KOPT-K1 (cell line): ENCODE results near the gene PTPRT.

Experiments
- H3K27ac ChIP-seq: fragments of 200-600 bp; sonication (generic); 2 replicates; pipeline ENCODE4 v1.5.1; 2016; ENCODE audit warnings: antibody characterized with exemption, mild to moderate bottlenecking, low read depth, low read length; ENCODE audit not compliant: poor library complexity, severe bottlenecking
- H3K36me3 ChIP-seq: fragments of 200-600 bp; sonication (generic); 2 replicates; pipeline ENCODE4 v1.5.1; 2017; ENCODE audit warnings: antibody characterized with exemption, mild to moderate bottlenecking, low read length, moderate library complexity; ENCODE audit not compliant: insufficient read depth
- H3K9me3 ChIP-seq: fragments of 200-600 bp; sonication (generic); 2 replicates; pipeline ENCODE4 v1.5.1; 2017; ENCODE audit warnings: antibody characterized with exemption, low read length, mild to moderate bottlenecking; ENCODE audit not compliant: insufficient read depth, poor library complexity, severe bottlenecking

The PTPRT gene

GRCh38 chr20:42441864-42442331 lies 747.8 kb downstream of the PTPRT start:
- Histone ChIP-seq H3K9me3 (no peaks in the 10 kb centered on the region), H3K36me3 (no peaks in the 10 kb centered on the region), H3K27ac (no peak overlapping the region)

DNA sequence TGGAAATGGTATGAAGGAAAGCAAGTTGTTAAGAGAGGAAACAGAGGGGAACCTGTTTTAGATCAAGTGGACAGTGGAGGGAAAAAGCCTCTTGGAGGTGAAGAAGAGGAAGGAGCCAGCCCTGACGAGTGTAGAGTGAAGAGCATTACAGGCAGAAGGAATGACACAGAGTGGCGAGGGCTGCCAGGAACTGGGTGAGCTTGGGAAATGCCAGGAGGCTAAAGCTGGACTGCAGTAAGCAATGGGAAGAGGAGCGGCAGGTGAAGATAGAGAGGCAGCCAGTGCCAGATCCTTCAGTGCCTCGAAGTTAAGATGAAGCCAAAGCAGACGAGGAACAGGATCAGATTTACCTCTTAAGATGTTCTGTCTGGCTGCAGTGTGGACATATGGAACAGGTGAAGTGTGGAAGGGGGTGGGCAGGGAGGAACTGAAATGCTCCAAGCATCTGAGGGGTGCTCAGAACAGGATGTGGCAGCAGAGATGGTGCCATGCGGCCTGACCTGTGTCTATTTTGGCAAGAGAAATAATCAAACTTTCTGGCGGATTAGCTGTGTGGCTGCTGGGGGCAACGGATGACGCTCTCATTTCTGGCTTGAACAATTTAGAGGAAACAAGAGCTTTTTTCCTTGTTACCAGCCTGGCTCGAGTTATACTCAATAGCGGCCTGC lies 748.4 kb downstream of the PTPRT start:
- no peaks in the 10 kb centered on the region for H3K36me3 ChIP-seq
- no peak overlapping the region for H3K27ac ChIP-seq
- H3K9me3 ChIP-seq = no peaks in the 10 kb centered on the region

DNA sequence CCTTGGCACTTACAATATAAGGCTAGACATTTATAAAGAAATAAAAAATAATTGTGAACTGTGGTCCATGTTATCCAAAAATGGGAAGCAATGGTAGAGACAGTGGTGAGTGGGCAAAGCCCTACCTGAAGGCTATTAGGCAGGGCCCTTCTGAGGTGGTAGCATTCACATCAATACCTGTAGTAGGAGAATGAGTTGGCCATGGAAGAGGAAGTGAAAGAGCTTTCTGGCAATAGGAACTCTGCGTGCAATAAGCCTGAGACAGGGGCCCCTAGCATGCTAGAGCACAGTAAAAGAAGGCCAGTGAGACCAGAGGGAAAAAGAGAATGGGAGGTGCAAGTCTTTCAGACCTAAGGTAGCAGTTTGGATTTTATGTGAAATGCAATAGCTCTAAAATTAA lies 754.5 kb downstream of the PTPRT start:
- no peaks in the 10 kb centered on the region for H3K36me3 ChIP-seq
- no peaks in the 10 kb centered on the region for H3K9me3 ChIP-seq
- H3K27ac ChIP-seq = no peak overlapping the region

DNA sequence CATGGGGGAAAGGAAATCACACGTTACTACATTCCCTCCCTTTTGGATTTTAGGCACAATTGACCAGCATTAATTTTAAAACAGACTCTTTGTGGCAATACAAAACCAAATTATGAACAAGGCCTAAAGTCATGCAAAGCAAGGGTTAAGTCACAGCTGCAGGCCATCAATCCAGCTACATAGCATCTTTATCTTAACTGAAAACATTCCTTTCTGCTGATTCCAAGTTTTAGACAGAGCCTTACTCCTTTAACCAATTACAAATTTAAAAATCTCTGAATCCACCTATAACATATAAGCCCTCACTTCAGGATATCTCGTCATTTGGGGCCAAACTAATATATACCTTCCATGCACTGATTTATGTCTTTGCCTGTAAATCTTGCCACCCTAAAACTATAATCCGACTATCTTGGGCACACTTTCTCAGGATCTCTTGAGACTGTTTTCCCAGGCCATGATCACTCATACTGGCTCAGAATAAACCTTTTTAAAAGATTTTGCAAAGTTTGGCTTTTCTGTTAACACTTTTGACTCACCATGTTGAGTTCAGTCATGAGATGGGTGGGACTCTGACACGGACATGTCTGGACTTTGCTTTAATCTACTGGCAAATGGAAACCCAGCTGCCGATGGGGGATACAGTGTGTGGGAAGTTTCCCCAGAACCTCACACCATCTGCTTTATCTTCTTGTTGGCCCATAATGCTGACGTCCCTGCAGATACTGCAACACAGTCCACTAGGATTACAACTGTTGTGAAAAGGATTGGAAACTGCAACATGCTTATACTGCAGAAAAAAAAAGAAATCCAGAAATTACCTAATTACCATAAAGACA lies 757.0 kb downstream of the PTPRT start:
- no peaks in the 10 kb centered on the region for H3K9me3 ChIP-seq
- H3K27ac ChIP-seq = no peak overlapping the region

GRCh38 chr20:42430598-42430997 lies 759.1 kb downstream of the PTPRT start:
- H3K36me3 ChIP-seq = no peaks in the 10 kb centered on the region
- H3K27ac ChIP-seq = no peak overlapping the region
- H3K9me3 ChIP-seq = no peaks in the 10 kb centered on the region

More for the DNA sequence above, 757.0 kb downstream of the PTPRT start:
- no peaks in the 10 kb centered on the region for H3K36me3 ChIP-seq

DNA sequence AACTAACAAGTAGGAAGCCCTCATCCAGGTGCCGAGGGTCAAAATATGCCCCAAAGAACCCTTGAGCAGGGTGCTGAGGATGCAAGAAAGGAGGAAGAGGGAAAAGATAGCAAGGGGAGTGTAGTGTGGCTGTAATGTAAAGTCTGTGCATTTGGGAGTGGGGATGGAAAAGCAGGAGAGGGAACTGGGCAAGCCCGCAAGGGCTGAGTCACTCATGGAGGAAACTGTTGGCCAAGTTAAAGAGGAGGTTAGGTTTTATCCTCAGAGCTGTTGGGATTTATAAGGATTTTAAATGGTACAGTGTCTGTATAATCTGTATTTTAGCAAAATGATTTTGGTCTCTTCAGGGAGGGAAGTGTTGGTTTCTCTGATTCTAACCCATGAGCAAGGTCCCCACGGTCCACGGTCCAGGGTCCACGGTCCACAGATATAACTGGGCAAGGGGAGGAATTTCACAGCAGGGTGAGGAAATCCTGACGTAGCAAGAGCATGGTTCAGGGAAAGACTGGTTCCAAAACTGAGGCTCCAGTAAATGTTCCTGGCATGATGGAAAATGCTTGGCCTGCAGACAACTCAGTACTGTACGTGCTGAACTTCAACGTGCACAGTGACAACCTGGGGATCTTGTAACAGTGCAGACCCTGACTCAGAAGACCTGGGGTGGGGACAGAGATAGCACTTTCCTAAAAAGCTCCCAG lies 759.8 kb downstream of the PTPRT start:
- no peak overlapping the region for H3K27ac ChIP-seq
- no peaks in the 10 kb centered on the region for H3K36me3 ChIP-seq
- H3K9me3 ChIP-seq = no peaks in the 10 kb centered on the region

GRCh38 chr20:42419814-42420532 lies 769.7 kb downstream of the PTPRT start:
- Histone ChIP-seq H3K9me3 (no peaks in the 10 kb centered on the region), H3K36me3 (no peaks in the 10 kb centered on the region), H3K27ac (no peak overlapping the region)

DNA sequence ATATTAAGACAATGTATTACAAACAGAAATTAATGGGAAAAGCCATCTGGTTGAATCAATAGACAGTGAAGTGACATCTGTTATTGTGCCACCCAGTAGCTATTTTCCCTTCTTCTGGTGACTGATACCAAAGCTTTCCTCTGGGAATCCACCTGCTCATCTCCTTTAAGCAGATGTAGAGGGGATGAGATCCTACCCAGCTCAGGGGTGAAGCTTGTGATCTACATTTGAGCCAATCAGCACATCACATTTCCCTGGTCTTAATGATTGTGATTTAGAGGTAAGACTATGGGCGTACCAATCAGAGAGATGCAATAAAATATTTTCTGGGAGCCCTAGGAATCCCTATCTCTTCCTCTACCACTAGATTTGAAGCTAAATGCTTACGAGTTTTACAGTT lies 782.9 kb downstream of the PTPRT start:
- H3K9me3 ChIP-seq = no peaks in the 10 kb centered on the region
- no peak overlapping the region for H3K27ac ChIP-seq

DNA sequence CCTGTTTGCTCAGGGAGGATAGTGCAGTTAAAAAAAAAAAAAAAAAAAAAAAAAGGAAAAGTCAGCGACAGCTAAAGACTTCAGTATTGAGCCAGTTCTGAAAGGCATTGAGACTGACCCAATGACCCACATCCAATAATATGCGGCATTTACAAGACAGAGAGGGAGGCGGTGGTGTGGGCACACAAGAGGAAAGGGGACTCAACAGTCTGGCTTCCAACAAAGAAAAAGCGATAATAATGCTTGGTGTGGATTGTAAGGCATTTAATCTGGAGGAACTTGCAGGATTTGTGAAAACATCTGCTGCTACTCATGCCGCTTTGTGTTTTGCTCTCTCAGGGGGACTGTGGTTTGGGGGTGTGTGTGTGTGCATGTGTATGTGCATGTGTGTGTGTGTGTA lies 787.3 kb downstream of the PTPRT start:
- H3K9me3 ChIP-seq = no peaks in the 10 kb centered on the region
- H3K36me3 ChIP-seq = no peaks in the 10 kb centered on the region
- H3K27ac ChIP-seq = no peak overlapping the region

More for the DNA sequence above, 782.9 kb downstream of the PTPRT start:
- H3K36me3 ChIP-seq = no peaks in the 10 kb centered on the region

DNA sequence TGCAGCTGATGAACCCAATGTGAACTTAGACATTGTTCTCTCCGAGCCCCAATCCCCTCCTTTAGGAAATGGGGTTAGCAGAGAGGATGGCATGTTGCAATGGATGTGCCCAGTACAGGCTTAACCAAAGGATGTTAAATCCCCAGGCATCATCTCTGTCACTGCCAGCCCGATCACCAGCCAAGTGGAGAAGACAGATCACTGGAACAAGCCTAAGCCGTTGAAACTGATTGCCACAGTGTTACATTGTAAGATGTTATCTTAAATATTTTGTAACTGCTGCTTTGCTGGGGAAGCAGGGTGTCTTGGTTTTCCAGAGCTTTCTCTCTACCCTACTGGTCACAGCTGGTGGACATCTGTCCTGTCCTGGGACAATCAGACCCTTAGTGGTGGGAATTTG lies 788.1 kb downstream of the PTPRT start:
- H3K9me3 ChIP-seq = no peaks in the 10 kb centered on the region
- H3K27ac ChIP-seq = no peak overlapping the region
- no peaks in the 10 kb centered on the region for H3K36me3 ChIP-seq

DNA sequence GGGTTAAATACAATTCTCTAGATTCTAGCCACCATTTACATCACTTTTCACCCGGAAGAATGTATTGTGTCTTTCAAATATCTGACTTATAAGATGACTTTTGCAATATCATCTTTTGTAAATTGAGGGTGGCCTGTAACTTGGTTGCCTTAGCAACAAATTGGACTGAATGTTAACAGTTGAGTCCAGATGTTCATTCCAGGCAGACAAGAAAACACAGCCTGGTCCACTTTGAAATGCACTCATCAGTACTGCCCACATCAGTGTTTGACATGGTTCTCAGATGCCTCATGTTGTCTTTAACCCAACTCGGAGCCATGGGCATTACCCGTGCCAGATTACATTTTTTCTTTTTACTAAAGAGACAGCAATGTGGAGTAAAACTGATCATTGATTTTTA lies 789.9 kb downstream of the PTPRT start:
- H3K27ac ChIP-seq = no peak overlapping the region
- H3K9me3 ChIP-seq = no peaks in the 10 kb centered on the region
- H3K36me3 ChIP-seq = no peaks in the 10 kb centered on the region

GRCh38 chr20:42392442-42392841 lies 797.3 kb downstream of the PTPRT start:
- Histone ChIP-seq H3K9me3 (no peaks in the 10 kb centered on the region), H3K36me3 (no peaks in the 10 kb centered on the region), H3K27ac (no peak overlapping the region)

GRCh38 chr20:42391807-42392206 lies 797.9 kb downstream of the PTPRT start:
- Histone ChIP-seq H3K36me3 (no peaks in the 10 kb centered on the region), H3K9me3 (no peaks in the 10 kb centered on the region), H3K27ac (no peak overlapping the region)

DNA sequence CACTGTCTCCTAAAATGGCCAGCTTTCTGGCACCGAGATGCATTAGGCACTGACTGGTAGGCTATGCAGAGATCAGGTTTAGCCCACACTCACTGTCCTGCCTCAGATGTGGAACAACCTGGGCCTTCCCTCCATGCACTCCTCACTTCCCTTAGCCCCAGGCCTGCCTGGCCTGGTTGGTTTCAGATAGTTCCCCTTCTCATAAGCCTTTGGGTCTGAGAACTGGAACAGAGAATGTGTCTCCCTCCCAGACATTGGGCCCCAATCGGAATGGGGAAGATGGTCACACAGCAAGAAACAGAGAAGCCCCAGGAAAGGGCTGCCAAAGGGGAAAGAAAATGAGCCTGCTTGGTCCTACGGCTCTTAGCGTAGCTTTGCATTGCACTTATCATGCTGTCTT lies 809.4 kb downstream of the PTPRT start:
- no peak overlapping the region for H3K27ac ChIP-seq
- H3K9me3 ChIP-seq = no peaks in the 10 kb centered on the region
- no peaks in the 10 kb centered on the region for H3K36me3 ChIP-seq

GRCh38 chr20:42379385-42379784 lies 810.3 kb downstream of the PTPRT start:
- Histone ChIP-seq H3K27ac (no peak overlapping the region), H3K9me3 (no peaks in the 10 kb centered on the region)

More at GRCh38 chr20:42379385-42379784, 810.3 kb downstream of the PTPRT start:
- H3K36me3 ChIP-seq = no peaks in the 10 kb centered on the region
